Mesenchymal stem cell (in vitro differentiated cells and primary cell): ENCODE measurements around the gene NACAD.
A peak's percentile ranks its signal among the peaks of the same experiment; 100 is the strongest.

Source experiments
- DNase-seq: peaks from one replicate; pipeline ENCODE4 v3.0.0-alpha.2; 2013
- H2AFZ ChIP-seq: one replicate; pipeline ENCODE4 v1.6.1; 2013; ENCODE audit warnings: low read depth, mild to moderate bottlenecking, control low read depth, inconsistent platforms, low read length, moderate library complexity
- H2AK5ac ChIP-seq: 2 replicates; pipeline ENCODE4 v1.6.1; 2013; ENCODE audit warnings: low read length, moderate library complexity, mild to moderate bottlenecking, inconsistent platforms; ENCODE audit not compliant: severe bottlenecking
- H2BK120ac ChIP-seq: one replicate; pipeline ENCODE4 v1.6.1; 2013; ENCODE audit warnings: low read depth, mild to moderate bottlenecking, inconsistent platforms, low read length, moderate library complexity
- H2BK12ac ChIP-seq, 2 experiments: one replicate each; pipeline ENCODE4 v1.6.1; 2013; ENCODE audit warnings: inconsistent platforms in 2 of 2, low read length in 2 of 2, mild to moderate bottlenecking in 2 of 2, moderate library complexity in 2 of 2, control low read depth in 1 of 2
- H2BK15ac ChIP-seq: one replicate; pipeline ENCODE4 v1.6.1; 2013; ENCODE audit warnings: mild to moderate bottlenecking, low read depth, inconsistent platforms; ENCODE audit not compliant: poor library complexity, severe bottlenecking
- H2BK5ac ChIP-seq: 2 replicates; pipeline ENCODE4 v1.6.1; 2013; ENCODE audit warnings: low read depth, mild to moderate bottlenecking, low read length, control low read depth, inconsistent platforms; ENCODE audit not compliant: poor library complexity, severe bottlenecking
- H3K14ac ChIP-seq, 2 experiments: one replicate each; pipeline ENCODE4 v1.6.1; 2013; ENCODE audit warnings: inconsistent platforms in 2 of 2, low read length in 2 of 2, control low read depth in 1 of 2, mild to moderate bottlenecking in 1 of 2, moderate library complexity in 1 of 2
- H3K18ac ChIP-seq, 2 experiments: one replicate each; pipeline ENCODE4 v1.6.1; 2013; ENCODE audit warnings: inconsistent platforms in 2 of 2, low read length in 2 of 2, control low read depth in 1 of 2, low read depth in 1 of 2, mild to moderate bottlenecking in 1 of 2
- H3K23ac ChIP-seq, 2 experiments: one replicate each; pipeline ENCODE4 v1.6.1; 2013; ENCODE audit warnings: inconsistent platforms in 2 of 2, low read length in 2 of 2, mild to moderate bottlenecking in 2 of 2, moderate library complexity in 2 of 2, control low read depth in 1 of 2
- H3K27ac ChIP-seq: 2 replicates; pipeline ENCODE4 v1.5.1; 2013; ENCODE audit warnings: mild to moderate bottlenecking, moderate library complexity, low read length, control low read depth, inconsistent platforms; ENCODE audit not compliant: poor library complexity, severe bottlenecking
- H3K27me3 ChIP-seq, 2 experiments: 2 replicates each; pipeline versions ENCODE4 v1.6.1 to v1.7.0; 2013; ENCODE audit warnings: low read length in 2 of 2, mild to moderate bottlenecking in 2 of 2, moderate library complexity in 2 of 2, control low read depth in 1 of 2, inconsistent platforms in 1 of 2; ENCODE audit not compliant: control insufficient read depth in 1 of 2, insufficient read depth in 1 of 2
- H3K36me3 ChIP-seq, 2 experiments: 2 replicates each; pipeline versions ENCODE4 v1.6.1 to v1.7.0; 2013; ENCODE audit warnings: low read length in 2 of 2, control low read depth in 1 of 2, inconsistent platforms in 1 of 2, low read depth in 1 of 2, mild to moderate bottlenecking in 1 of 2; ENCODE audit not compliant: insufficient read depth in 2 of 2, control insufficient read depth in 1 of 2
- H3K4ac ChIP-seq, 2 experiments: one replicate each; pipeline ENCODE4 v1.6.1; 2013; ENCODE audit warnings: inconsistent platforms in 2 of 2, low read length in 2 of 2, mild to moderate bottlenecking in 2 of 2, moderate library complexity in 2 of 2, control low read depth in 1 of 2, low read depth in 1 of 2
- H3K4me1 ChIP-seq: 2 replicates; pipeline ENCODE4 v1.6.1; 2013; ENCODE audit warnings: low read depth, low read length, control low read depth; ENCODE audit not compliant: control insufficient read depth, insufficient read depth
- H3K4me2 ChIP-seq: 2 replicates; pipeline ENCODE4 v1.6.1; 2013; ENCODE audit warnings: low read length, mild to moderate bottlenecking, inconsistent platforms; ENCODE audit not compliant: poor library complexity, severe bottlenecking
- H3K4me3 ChIP-seq, 2 experiments: 2 replicates each; pipeline versions ENCODE4 v1.5.1 to v1.7.0; 2013; ENCODE audit warnings: low read length in 2 of 2, mild to moderate bottlenecking in 2 of 2, control low read depth in 1 of 2, low read depth in 1 of 2; ENCODE audit not compliant: insufficient read depth in 1 of 2
- H3K79me1 ChIP-seq: replicated peaks from 2 replicates; pipeline ENCODE4 v1.6.1; 2013; ENCODE audit warnings: mild to moderate bottlenecking, control low read depth, low read length, inconsistent platforms; ENCODE audit not compliant: poor library complexity, severe bottlenecking
- H3K9ac ChIP-seq: 2 replicates; pipeline ENCODE4 v1.7.0; 2013; ENCODE audit warnings: mild to moderate bottlenecking, low read length, moderate library complexity
- H3K9me3 ChIP-seq: 2 replicates; pipeline ENCODE4 v1.7.0; 2013; ENCODE audit warnings: mild to moderate bottlenecking, low read length; ENCODE audit not compliant: control insufficient read depth
- H4K8ac ChIP-seq: one replicate; pipeline ENCODE4 v1.6.1; 2013; ENCODE audit warnings: inconsistent platforms, mild to moderate bottlenecking, low read length, moderate library complexity
- H4K91ac ChIP-seq: one replicate; pipeline ENCODE4 v1.6.1; 2013; ENCODE audit warnings: mild to moderate bottlenecking, low read length, inconsistent platforms
- WGBS: methylation state at CpG from one replicate; pipeline ENCODE4 v1.1.7; 2013; ENCODE audit warnings: mixed read lengths; 5-methylcytosine and 5-hydroxymethylcytosine counted together

The NACAD gene

DNA sequence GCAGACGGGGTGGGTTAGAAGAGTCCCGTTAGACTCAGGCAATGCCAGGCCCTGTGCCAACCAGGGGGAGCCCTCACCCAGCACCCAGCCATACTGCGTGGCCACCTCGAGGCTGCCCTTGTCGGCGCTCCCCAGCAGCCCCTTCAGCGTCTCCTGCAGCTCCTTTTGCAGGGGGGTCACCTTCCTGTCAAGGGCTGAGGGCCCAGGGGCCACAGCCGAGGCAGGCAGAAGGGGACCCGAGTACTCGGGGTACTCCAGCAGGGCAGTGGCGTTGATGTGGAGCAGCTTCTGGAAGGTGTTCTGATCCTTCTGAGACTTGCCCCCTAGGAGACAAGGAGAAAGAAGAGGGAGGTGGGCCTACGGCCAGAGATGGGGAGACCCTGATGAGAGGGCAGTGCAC, 13.0 kb upstream of the NACAD start:
- Histone ChIP-seq H2BK120ac (no peak overlapping the region), H3K27me3 (no peaks in the 10 kb centered on the region), H3K4me1 (no peaks in the 10 kb centered on the region), H4K8ac (no peak overlapping the region), H2AK5ac (no peak overlapping the region), H2BK15ac (no peak overlapping the region), H3K79me1 (peaks cover 38% of the 10 kb centered on the region), H2BK5ac (no peak overlapping the region), H3K4ac (no peak overlapping the region), H3K4me2 (no peak overlapping the region), H3K9me3 (no peaks in the 10 kb centered on the region), H3K27ac (no peak overlapping the region), H2AFZ (no peak overlapping the region), H4K91ac (no peak overlapping the region), H3K9ac (no peak overlapping the region), H3K23ac (no peak overlapping the region), H3K36me3 (peaks cover 80 to 87% of the 10 kb centered on the region in 2 experiments), H3K4me3 (no peak overlapping the region), H2BK12ac (no peak overlapping the region), H3K14ac (no peak overlapping the region), H3K18ac (no peak overlapping the region)
- no peak for DNase-seq
- 98% methylated on average over 11 of the region's 12 CpGs for WGBS

DNA sequence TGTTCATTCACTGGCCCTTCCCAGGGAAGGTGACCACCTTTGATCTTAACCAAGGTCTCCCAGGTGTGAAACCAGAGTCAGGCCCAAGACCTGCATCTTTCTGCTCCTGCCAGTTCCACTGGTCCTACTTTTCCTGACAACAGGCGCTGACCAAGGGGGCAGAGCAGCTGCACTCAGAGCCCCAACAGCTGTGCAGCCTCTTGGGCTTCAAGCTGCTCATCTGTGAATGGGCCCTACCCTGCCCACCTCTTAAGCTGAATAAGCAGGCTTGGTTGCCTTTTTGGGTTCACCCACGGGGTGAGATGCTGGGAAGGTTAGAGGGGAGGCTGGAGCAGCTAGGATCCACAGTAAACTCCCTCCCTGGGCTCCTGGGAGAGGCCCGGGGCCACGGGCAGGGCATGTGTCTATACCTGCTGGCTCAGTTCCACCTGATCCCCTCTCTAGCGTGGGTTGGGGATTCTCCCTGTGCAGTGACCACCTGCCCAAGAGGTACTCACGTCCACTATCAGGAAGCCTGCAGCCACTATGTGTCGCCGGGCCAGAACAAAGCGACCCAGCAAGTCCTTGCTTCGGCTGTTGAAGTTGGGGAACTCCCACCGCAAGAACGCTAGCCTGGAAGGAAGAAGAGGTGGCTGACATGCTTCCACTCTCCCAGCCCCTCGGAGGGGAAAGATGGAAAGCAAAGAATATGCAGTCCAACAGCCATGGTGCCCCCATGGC, 12.2 kb upstream of the NACAD start:
- Histone ChIP-seq H3K9me3 (no peaks in the 10 kb centered on the region), H3K4me2 (no peak overlapping the region), H3K36me3 (peaks cover 73 to 79% of the 10 kb centered on the region in 2 experiments), H3K23ac (no peak overlapping the region), H4K8ac (no peak overlapping the region), H2BK15ac (no peak overlapping the region), H4K91ac (no peak overlapping the region), H3K4me3 (no peak overlapping the region), H3K4ac (no peak overlapping the region), H3K14ac (no peak overlapping the region), H3K9ac (no peak overlapping the region), H2BK5ac (no peak overlapping the region), H2BK12ac (no peak overlapping the region), H3K27ac (no peak overlapping the region), H3K4me1 (no peaks in the 10 kb centered on the region), H2AFZ (no peak overlapping the region), H3K79me1 (peaks cover 34% of the 10 kb centered on the region), H3K18ac (no peak overlapping the region), H2BK120ac (no peak overlapping the region), H2AK5ac (no peak overlapping the region), H3K27me3 (no peaks in the 10 kb centered on the region)
- WGBS, result 99% methylated on average over 13 of the region's 13 CpGs
- DNase-seq, result no peak

DNA sequence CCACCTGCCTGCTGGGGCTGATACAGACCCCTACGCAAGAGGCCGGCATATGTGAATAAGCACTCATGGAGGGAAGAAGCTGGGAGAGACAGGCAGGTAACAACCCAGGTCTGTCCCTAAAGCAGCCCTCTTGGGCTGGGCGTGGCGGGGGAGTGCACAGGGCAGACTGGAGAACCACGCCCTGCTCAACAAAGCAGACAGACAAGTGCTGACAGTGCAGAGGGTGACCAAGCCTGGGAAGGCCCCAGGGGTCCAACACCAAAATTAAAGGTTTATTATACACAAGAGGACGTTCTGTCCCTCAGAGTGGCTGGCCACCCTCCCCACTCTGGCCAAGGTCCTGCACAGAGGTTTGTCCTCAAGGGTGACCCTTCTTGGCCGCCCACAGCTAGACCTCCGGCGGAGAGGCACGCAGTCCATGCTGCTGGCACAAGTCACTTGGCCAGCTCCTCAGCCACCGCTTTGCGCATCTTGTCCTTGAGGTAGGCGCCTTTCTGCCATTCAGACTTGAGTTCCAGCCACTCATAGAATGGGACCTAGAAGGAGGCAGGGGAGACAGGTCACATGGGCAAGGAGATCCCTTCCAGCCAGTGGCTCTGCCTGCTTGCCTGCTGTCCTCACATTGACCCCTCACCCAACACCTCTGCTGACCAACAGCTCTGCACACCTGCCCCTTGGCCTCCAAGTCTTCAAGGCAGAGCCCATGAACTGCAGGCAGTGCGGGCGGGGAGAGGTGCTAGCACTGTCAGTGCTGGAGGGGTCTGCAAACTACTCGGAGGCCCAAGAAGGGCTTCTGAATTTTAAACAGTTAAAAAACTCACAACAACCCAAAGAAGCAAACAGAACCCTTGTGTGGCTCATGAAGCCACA, 11.4 kb upstream of the NACAD start:
- H3K36me3 ChIP-seq, result peaks cover 65 to 71% of the 10 kb centered on the region in 2 experiments
- H3K27ac ChIP-seq, result no peak overlapping the region
- H2BK15ac ChIP-seq, result no peak overlapping the region
- H2BK5ac ChIP-seq, result no peak overlapping the region
- DNase-seq, result no peak
- no peaks in the 10 kb centered on the region for H3K4me1 ChIP-seq
- H2BK120ac ChIP-seq, result no peak overlapping the region
- no peak overlapping the region for H2BK12ac ChIP-seq
- peak overlapping the region in 1 of 2 experiments; percentile 15 for H3K4me3 ChIP-seq
- no peak overlapping the region for H3K18ac ChIP-seq
- 95% methylated on average over 16 of the region's 16 CpGs for WGBS
- H3K4me2 ChIP-seq, result no peak overlapping the region
- no peak overlapping the region for H4K8ac ChIP-seq
- H2AFZ ChIP-seq, result no peak overlapping the region
- no peak overlapping the region for H3K4ac ChIP-seq
- H3K9ac ChIP-seq, result no peak overlapping the region
- H3K79me1 ChIP-seq, result peaks cover 31% of the 10 kb centered on the region
- no peak overlapping the region for H3K23ac ChIP-seq
- no peaks in the 10 kb centered on the region for H3K27me3 ChIP-seq
- H2AK5ac ChIP-seq, result no peak overlapping the region
- no peak overlapping the region for H3K14ac ChIP-seq
- H4K91ac ChIP-seq, result no peak overlapping the region
- no peaks in the 10 kb centered on the region for H3K9me3 ChIP-seq
